CD4-positive, alpha-beta T cell treated with Interleukin-15 for 1 hour (primary cell): ENCODE measurements around the gene CNRIP1.

Experiments
- DNase-seq: peaks from one replicate; pipeline ENCODE4 v3.0.0-alpha.2; 2020

Gene CNRIP1

DNA sequence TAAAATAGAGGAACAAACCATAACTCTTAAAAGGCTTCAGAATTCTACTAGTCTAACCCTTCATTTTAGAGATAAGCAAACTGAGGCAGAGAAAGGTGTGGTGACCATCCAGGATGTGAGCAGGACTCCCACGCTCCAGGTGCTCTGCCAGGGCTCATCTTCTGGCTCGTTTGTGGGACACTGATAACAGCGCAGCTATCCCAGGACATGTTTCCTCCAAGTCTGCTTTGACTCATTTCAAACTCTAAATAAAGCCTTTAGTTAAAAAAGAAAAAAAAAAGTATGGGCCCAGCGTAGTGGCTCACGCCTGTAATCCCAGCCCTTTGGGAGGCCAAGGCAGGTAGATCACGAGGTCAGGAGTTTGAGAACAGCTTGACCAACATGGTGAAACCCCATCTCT, 28.4 kb downstream of the CNRIP1 start:
- no peak for DNase-seq

DNA sequence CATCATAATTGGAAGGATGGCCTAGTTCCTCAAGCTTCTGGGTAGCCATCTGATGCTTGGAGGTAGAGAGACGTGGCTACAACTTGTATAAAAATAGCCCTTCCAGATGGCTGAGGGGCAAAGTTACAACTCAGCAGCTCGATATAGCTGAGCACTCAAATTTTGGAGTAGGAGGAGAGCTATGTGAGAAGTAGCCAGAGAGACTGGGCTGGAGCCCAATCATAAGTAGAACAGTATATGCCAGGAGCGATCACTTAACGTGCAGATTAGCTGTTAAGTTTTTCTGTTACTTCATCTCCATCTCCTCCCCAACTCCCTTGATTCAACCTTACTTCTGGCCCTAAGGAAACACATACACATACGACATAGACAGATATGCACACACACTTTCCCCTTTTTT, 28.8 kb downstream of the CNRIP1 start:
- no peak for DNase-seq

DNA sequence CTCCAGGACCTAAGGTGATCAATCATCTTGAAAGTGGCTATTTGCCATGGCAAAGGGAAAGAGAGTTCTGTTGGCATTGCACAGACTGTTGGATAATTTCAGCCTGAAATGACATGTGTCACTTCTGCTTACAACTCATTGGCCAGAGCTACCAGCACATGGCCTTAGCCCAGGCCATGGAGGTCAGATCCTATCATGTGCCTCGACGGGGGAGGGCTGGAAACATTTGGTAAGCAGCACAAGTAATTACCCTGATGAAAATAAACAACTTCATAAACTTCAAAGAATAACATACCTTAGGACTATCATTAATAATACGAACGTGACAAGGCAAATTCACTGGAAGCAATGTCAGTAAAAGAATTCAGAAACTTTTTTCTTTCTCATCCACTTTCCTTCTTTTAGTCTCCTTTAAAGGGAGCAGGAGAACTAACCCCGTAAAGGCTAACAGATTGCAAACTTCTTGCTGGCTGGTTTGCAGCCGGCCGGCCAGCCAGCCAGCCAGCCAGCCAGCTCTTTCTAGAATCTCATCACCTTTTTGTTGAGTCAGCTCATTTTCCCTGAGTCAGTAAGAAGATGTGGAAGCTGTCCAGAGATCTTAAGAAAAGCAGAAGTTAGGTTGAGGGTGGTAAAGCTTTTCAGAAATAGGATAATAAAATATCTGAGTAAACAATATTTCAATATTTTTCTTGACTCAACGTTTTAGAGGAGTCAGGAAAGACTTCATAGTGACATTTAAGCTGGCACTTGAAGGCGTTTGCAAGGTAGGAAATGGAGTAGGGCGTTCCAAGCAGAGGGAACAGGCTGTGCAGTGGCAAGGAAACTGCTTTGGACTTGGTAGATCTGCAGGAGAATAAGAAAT, 31.9 kb downstream of the CNRIP1 start:
- DNase-seq = no peak

DNA sequence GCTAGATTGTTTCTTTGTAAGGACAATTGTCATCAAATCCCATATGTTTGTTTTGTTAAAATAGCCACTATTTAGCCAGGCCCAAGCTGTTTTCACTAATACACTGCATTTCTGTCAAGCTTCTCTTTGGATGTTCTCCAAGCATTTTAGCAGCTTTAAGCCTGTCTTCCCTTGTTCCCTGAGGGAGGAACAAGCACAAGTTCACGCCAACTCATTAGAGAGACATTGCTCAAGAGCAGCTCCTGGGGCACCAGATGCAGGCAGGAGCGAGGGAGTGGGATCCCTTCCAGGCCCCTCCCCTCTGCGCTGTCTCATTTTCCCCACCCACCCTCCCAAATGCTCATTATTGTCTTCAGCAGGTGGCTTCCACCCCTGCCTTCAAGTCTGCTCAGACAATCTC, 34.9 kb downstream of the CNRIP1 start:
- DNase-seq = no peak

DNA sequence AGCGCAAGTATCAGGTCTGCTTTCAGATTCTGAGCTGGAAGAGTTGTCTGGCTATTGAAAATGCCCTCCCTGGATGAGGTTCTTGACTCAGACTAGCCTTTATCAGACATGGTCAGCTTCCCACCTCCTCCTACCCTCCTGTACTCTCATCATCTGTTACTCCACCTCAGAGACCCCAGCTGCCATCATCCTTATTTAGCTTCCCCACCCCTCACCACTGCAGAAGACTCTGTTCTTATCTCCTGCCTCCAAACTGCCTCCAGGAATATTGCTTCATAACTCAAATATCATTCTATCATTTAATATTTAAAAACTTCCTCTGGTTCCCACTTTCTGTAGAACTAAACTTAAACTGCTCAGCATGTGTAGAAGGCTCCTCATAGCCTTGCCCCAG, 36.3 kb downstream of the CNRIP1 start:
- DNase-seq = no peak

DNA sequence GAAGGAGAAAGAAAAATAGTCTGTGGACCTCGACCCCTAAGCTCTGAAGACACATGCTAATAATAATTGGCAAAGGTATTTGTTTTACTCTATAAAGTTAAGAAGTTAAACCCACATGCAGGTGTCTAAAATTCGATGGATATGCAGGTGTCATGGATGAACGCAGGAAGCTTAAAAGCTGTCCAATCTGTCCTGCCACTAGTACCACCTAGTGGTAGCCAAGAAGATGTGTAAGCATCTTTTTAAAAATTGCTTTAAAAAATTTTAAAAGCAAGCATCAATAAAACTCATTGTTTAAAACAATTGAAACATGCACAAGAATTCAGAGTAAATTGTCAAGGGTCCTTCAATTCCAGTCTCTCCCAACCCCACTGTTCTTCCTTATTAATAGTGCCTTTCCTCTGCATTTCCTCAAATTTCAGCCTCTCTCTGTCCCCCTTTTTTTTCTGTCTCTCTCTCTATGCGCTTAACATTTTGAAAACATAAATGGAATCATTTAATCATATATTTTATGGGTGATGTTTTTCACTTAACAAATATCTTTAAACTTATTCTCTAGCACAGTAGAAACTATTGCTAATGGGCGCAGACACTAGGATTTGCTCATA, 36.8 kb downstream of the CNRIP1 start:
- peak; percentile 39 for DNase-seq

DNA sequence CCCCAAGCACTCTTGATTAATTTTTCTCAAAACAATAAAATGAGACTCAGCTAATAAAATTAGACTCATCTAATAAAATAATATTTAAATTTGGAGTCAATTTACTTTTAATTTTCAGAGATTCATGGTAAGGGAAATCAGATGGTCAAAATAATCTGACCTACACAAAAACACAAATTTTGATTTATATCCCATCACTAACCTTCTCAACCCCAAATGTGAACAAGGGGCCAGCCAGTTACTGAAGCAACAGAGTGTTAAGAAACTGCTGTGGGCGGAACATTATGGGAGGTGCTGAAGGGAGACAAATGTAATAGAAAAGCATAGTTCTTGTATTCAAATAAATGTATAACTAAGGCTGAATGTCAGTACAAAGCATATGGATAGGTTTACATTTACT, 39.0 kb downstream of the CNRIP1 start:
- DNase-seq = no peak

DNA sequence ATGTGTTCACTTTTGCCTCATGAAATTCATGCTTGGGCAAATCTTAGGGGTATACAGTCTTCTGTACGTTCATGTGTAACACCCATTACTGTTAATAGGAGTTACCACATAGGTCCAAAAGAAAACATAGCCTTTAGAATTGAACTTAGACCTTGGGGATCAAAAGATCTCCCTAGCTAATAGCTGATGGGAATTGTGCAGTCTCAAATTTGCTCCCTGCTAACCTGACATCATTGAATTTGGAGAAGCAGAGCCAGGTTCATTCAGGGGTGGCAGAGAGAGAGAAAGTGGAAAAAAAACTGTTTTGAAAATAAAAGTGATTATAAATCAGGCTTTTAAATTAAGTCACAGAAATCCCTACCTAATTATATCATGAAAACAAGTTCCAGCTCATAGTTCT, 39.4 kb downstream of the CNRIP1 start:
- no peak for DNase-seq

DNA sequence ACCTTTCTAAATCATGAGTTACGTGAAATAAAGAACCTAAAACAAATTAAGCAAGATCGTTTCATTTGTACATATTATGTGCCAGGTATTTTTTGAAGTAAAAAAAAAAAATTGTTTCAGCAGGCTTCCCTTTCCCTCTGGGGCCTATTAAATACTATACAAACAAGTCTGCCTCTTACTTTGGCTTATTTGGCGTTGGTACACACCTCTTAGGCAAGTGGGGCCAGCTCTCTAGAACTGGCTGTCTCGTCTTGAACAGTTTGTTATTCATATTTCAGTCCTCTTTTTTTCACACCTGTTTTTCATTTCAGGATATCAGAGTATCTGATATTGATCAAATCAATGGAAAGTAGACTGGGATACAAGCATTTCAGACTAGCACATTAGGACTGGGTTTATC, 40.1 kb downstream of the CNRIP1 start:
- no peak for DNase-seq

DNA sequence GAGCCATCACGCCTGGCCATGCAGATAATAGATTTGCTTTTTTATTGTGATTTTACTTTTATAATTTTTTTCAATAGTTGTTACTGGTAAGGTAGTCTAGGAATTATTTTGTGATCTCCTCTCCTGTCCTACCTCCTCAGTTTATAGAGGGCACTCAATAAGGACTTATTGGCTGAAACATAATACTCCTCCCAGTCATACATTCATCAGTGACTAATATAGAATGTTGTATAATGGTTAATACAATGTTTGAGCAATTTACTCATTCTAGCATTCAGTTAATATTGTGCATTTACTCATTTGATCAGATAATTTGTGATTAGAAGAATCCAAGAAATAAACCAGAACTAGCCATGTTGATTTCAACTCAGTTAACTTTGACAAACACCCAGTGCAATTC, 41.6 kb downstream of the CNRIP1 start:
- DNase-seq = no peak

DNA sequence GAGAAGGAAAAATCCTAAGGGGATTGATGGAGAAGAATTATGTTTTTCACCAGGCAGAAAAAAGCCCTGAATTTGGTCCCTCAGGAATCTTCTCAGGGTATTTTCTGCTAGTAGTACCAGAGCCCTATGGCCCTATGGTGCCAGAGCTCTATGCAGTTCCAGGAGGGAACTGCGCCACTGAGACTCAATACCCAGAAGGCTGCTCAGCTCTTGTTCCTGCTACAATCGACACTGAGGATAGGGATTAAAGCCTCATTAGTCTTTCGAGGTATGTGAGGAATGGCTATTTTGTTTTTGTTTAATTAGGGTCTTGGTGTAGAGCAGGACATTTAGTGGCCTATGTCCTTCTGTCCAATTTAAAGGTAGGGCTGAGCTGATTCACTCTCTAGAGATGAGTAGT, 45.7 kb downstream of the CNRIP1 start:
- DNase-seq = no peak

DNA sequence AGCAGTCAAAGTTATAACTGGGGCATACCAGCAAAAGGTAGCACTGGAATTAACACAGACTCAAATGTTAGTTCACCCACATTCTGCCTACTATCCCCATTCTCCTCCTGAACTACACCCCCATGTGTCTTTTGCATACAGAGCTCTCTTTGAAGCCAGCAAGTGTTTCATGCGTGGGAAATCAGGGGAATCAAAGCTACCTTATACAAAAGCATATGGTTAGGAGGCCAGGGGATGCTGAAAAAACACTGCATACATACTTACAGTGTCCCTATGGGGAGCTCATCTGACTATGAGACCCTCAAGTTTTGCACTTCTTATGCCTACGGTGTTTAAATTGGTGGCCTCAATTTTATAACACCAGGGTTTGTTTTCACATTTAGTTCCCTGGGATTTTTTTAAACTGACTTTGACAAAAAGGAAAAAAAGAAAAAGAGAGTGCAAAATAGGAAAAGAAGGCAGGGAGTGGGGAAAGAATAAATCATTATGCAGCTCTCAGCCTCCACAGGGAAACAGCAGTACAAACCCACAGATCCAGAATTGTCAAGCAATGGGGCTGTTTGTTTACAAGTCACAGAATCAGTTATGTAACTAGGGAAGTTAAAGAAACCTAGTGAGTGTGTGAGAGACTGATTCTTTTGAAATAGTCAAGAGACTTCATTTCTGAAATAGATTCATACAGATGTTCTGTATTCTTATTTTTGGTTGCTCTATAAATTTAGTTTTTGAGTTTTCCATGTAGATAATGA, 47.3 kb downstream of the CNRIP1 start:
- no peak for DNase-seq

DNA sequence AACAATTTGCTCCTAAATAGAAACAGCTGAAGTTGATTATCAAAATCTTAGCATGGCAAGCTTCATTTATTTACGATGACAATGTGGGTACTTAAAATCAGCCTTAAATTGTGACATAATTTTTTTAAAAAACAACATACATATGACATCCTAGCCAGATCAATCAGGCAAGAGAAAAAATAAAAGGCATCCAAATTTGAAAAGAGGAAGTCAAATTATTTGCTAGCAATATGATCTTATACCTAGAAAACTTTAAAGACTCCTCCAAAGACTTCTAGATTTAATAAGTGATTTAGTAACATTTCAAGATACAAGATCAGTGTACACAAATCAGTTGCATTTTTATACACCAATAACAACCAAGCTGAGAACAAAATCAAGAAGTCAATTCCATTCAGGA, 53.1 kb downstream of the CNRIP1 start:
- no peak for DNase-seq

DNA sequence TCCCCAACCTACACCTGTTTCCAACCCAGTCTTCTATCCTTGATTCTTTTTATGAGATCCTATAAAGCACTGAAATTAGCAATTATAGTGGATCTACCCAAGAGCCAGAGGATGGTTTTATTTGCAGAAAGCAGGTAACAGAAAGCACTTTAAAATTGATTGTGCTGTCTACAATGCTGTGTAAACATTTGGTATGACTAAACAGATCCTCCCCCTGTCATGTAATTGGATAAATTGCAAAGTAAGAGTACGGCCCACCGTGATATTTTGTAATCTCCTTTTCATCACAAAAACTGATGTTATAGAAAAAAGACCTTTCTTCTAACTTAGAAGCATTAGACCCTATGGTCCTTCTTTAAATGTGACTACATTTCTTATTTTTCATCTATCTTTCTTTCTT, 56.1 kb downstream of the CNRIP1 start:
- DNase-seq = no peak

DNA sequence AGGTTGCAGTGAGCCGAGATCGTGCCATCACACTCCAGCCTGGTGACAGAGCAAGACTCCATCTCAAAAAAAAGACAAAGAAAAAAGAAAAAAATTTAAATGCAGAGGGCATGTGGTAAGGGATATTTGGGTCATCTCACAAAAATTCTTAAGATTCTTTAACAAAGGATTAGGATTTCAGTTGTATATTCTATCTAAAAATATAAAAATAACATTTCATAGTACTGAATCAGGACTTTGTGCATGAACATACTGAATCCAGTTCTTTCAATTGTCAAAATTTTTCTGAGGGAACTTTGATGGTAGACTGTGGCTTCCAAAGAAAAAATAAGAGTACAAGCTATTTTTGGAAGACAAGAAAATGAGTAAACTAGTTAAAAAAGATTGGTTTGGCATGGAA, 60.9 kb downstream of the CNRIP1 start:
- no peak for DNase-seq

DNA sequence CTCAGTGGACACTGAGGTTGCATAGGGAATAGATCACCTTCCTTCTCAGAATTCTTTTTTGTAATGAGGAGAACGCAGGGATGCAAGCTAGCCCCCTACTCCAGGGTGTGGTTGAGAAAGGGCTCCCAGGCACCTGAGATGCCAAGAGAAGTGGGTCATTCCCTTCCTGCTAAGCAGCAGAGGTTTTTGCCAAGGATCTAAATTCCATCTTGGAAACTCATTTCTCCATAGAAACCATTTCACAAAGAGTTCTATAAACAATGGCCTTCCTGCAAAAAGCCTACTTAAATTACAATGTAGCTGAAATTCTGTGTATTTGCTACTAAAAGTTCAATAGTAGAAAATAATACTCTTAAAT, 63.7 kb downstream of the CNRIP1 start:
- no peak for DNase-seq

DNA sequence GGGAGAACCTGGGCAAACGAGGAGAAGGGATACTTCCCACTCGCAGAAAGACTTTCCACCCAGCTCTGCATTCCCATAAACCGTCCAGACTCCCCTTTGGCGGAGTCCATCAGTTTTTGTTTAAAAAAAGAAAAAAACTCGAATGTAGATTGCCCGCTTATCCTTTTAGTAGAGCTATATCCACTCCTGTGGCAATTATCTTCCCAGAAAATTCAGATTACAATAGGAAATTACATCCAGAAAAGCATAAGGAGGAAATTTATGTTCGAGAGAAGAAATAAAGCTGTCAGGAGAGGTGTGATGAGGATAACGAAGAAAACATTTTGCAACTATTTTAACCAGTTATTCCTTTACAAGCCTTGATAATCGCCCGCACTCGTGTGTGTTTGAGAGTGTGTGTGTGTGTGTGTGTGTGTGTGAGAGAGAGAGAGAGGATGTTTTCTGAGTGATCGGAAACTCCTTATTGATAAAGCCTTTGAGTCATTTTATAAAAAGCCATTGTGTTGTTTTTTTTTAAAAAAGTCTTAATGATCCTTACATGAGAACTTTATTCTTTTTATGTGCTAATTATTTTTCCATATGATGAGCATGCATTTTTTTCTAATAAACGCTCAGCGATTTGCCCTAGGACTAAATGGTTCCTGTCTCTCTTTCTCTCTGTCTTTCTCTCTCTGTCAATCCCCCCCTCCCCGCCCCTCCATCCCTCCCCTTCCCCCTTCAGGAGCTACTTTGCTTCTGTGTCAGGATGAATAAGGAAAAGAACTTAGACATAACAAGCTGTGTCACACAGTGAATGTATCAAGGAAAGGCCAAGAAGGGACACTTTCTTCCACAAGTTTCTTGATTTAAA, 66.3 kb downstream of the CNRIP1 start:
- DNase-seq = no peak

DNA sequence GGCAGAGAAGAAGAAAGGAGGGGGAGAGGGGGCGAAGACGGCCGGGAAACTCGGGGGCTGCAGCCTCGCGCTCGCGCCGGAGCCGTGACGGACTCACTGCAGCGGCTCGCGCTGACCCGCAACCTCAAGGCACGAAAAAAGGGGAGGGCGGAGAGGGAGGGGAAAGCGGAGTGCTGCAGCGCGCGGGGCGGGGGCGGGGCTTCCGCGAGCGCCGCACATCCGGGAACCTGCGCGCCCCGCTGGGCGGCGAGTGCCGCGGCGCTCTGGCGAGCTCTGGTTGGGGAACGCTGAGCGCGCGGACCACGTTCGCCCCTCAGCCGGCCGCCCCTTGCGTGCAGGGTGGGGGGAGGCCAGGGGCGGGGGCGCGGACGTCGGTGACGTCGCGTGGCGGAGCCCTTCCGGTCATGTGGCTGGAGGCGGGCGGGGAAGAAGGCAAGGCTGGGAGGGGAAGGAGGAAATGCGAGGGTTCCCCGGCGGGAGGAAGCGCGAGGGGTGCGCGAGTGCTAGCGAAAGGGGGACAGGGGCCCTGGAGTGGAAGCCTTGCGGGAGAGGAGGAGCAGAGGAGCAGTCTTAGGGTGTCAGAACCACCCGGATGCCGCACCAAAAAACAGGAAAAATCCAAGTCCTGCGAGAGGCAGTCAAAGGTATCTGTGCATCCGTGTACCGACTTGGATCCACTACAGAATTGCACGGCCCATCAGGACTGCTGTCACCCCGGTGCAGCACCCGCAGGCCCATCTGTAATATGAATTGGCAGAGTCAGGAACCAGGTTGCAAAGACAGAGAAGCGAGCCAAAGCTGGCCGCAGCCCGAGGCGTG, 67.1 kb downstream of the CNRIP1 start, which contains the start of gene PPP3R1:
Gene PPP3R1 (minus strand): TSS at position 133 of the 819 bp plus-strand sequence. CDS start 405 bp downstream, outside the sequence.
- peak; percentile 97 for DNase-seq

DNA sequence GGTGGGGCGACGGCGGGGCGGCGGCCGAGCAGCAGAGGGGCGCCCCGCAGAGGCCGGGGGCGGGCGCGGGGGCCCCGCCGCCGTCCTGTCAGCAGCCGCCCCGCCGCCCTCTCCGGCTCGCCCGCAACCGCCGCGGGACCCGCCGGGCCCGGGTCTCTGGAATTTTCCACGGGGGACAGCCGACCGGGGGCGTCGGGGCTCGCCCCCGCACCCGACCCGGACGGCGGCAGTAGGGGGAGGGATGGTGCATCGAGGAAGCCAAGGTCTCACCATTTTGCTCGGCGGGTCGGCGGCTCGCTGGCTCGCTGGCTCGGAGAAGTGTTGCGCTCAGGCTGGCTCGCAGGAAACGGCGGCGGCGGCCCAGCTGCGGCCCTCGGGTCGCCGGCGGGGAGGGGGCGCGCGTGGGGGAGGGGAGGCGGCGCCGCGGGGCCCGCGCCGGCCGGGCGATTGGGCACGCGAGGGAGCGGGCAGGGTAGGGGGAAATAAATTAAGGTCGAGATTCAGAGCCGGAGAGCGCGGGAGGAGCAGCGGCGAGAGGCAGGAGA, 67.8 kb downstream of the CNRIP1 start:
- peak; percentile 33 for DNase-seq

DNA sequence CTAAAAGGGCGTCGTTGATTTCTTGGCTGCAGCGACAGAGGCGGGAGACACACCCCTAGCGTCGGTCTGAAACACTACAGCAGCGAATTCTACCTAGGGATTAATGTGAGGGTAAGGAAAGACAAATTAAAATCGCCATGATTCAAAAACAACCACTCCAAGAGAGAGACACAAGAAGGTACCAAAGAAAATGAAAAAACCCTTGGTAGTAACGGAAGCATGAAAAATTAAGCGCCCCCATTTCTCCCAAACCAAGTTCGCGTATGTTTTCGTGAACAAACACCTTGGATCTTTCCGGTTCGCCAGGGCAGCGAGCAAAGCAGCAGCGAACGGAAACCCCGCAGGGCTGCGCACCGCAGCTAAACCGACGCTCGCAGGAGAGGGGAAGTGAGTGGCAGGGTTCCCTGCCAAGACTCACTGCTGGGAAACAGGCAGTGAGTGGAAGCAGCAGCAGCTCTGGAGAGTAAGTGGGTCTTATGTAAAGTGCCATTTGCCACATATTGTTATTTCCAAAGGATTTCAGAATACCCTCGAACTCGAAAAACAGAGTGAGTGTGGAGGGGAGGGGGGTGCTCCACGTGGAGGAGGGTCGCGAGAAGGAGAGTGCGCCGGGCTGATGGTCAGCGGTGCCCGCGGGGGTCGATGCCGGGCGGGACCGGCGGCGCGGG, 68.4 kb downstream of the CNRIP1 start:
- peak; percentile 86 for DNase-seq

DNA sequence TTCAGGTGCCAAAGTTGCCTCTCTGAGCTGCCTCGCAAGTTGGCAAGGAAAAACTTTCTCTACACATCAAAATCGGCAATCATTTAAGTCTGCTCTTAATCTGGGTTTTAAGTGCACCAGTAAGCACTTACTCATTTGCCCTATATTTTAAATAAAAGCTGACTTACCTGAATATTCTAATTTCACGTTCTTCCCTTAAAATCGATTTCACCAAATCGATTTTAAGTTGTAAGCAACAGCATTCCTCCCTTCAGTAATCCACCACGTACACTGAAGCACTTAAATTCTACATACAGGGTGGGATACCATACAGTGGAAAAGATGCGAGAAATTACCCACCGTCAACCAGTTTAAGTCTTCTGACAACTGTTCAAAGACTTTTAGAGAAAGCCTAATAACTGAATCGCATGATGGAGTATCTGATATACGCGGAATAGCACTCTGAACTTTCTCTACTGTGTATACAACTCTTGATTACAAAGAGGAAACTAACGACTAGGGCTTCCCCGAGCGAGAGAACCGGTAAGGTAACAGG, 69.0 kb downstream of the CNRIP1 start:
- DNase-seq = no peak
